IMR-90 (cell line): Measurements from ENCODE around the gene XRCC4. TPM values are rescaled to one million over a fixed set of nuclear protein-coding genes. Genes with fewer than 3 reads are reported as not detected.

Source experiments
- ATAC-seq: fragments of 200-7000 bp; cut with Tn5 transposase; 2 replicates; pipeline ENCODE4 v1.9.1; 2020; ENCODE audit warnings: low read depth, mild to moderate bottlenecking, moderate library complexity
- BruUV-seq: library from RNA; stranded (reverse); fragments of 400-500 nt; replicated peaks from 2 replicates; lab custom pipeline; 2021; lab: Mats Ljungman, UMichigan
- CTCF ChIA-PET: fragments of 300-600 bp; formaldehyde crosslinking; extraction: SDS; loops from one replicate; lab custom pipeline; 2021; ENCODE audit warnings: antibody characterized with exemption; lab: Yijun Ruan, JAX
- POLR2A ChIA-PET: fragments of 300-600 bp; sonication (Branson Sonifier 250); formaldehyde crosslinking; loops from one replicate; lab custom pipeline; 2022; ENCODE audit warnings: antibody characterized with exemption; ENCODE audit not compliant: unreplicated experiment; lab: Charles Lee
- DNase-seq: peaks from one replicate; pipeline ENCODE4 v3.0.0; 2013
- H2AFZ ChIP-seq: replicated peaks from 2 replicates; pipeline ENCODE3; 2013; ENCODE audit warnings: low read length, mild to moderate bottlenecking; ENCODE audit not compliant: poor library complexity
- H2AK5ac ChIP-seq: 2 replicates; pipeline ENCODE4 v1.6.1; 2013; ENCODE audit warnings: low read depth, low read length, inconsistent platforms
- H2AK9ac ChIP-seq: replicated peaks from 2 replicates; pipeline ENCODE3; 2013; ENCODE audit warnings: mild to moderate bottlenecking, low read depth, low read length, moderate library complexity; ENCODE audit not compliant: poor library complexity
- H2BK120ac ChIP-seq: 2 replicates; pipeline ENCODE4 v1.6.1; 2013; ENCODE audit warnings: low read depth, low read length, inconsistent platforms
- H2BK15ac ChIP-seq: 3 replicates; pipeline ENCODE4 v1.6.1; 2013; ENCODE audit warnings: low read depth, low read length, inconsistent platforms
- H2BK20ac ChIP-seq: 2 replicates; pipeline ENCODE4 v1.6.1; 2013; ENCODE audit warnings: low read depth, mild to moderate bottlenecking, inconsistent platforms, low read length, moderate library complexity
- H2BK5ac ChIP-seq: 2 replicates; pipeline ENCODE4 v1.6.1; 2013; ENCODE audit warnings: mild to moderate bottlenecking, low read depth, low read length, inconsistent platforms; ENCODE audit not compliant: poor library complexity, severe bottlenecking
- H3K14ac ChIP-seq: replicated peaks from 2 replicates; pipeline ENCODE4 v1.6.1; 2013; ENCODE audit warnings: low read depth, low read length, inconsistent platforms
- H3K18ac ChIP-seq: 2 replicates; pipeline ENCODE4 v1.6.1; 2013; ENCODE audit warnings: low read depth, low read length, control low read depth
- H3K23ac ChIP-seq: 2 replicates; pipeline ENCODE4 v1.6.1; 2013; ENCODE audit warnings: low read depth, low read length, inconsistent platforms
- H3K27ac ChIP-seq: 2 replicates; pipeline ENCODE4 v1.5.1; 2013; ENCODE audit warnings: mild to moderate bottlenecking, control low read depth, low read length; ENCODE audit not compliant: insufficient read depth
- H3K27me3 ChIP-seq: 2 replicates; pipeline ENCODE4 v1.6.1; 2013; ENCODE audit warnings: low read length; ENCODE audit not compliant: control insufficient read depth, insufficient read depth
- H3K36me3 ChIP-seq: 2 replicates; pipeline ENCODE4 v1.6.1; 2013; ENCODE audit warnings: low read length, mixed read lengths; ENCODE audit not compliant: control insufficient read depth, insufficient read depth
- H3K4ac ChIP-seq: 2 replicates; pipeline ENCODE4 v1.6.1; 2013; ENCODE audit warnings: low read depth, low read length, inconsistent platforms
- H3K4me1 ChIP-seq: 2 replicates; pipeline ENCODE4 v1.6.1; 2013; ENCODE audit warnings: low read length, mixed read lengths; ENCODE audit not compliant: control insufficient read depth, insufficient read depth
- H3K4me2 ChIP-seq: 2 replicates; pipeline ENCODE4 v1.6.1; 2013; ENCODE audit warnings: low read depth, mild to moderate bottlenecking, control low read depth, low read length, moderate library complexity
- H3K4me3 ChIP-seq: 2 replicates; pipeline ENCODE4 v1.5.1; 2013; ENCODE audit warnings: low read depth, mild to moderate bottlenecking, control low read depth, low read length, moderate library complexity; ENCODE audit not compliant: insufficient read depth
- H3K56ac ChIP-seq: 2 replicates; pipeline ENCODE4 v1.6.1; 2013; ENCODE audit warnings: low read length, inconsistent platforms; ENCODE audit not compliant: insufficient read depth; ENCODE audit errors: extremely low read depth
- H3K79me1 ChIP-seq, 2 experiments: 2 replicates each; pipeline ENCODE4 v1.6.1; 2013; ENCODE audit warnings: low read length in 2 of 2, inconsistent platforms in 1 of 2, low read depth in 1 of 2
- H3K9ac ChIP-seq: 2 replicates; pipeline ENCODE4 v1.6.1; 2013; ENCODE audit warnings: low read depth, low read length, control low read depth
- H3K9me1 ChIP-seq: 2 replicates; pipeline ENCODE4 v1.6.1; 2013; ENCODE audit warnings: low read length, inconsistent platforms; ENCODE audit not compliant: insufficient read depth
- H3K9me3 ChIP-seq: 2 replicates; pipeline ENCODE4 v1.6.1; 2013; ENCODE audit warnings: low read length; ENCODE audit not compliant: control insufficient read depth, insufficient read depth
- H4K20me1 ChIP-seq: 2 replicates; pipeline ENCODE4 v1.6.1; 2013; ENCODE audit warnings: low read length, inconsistent platforms; ENCODE audit not compliant: insufficient read depth
- H4K5ac ChIP-seq: 2 replicates; pipeline ENCODE4 v1.6.1; 2013; ENCODE audit warnings: mild to moderate bottlenecking, low read depth, low read length, control low read depth
- H4K8ac ChIP-seq, 2 experiments: 2 replicates each; pipeline ENCODE4 v1.6.1; 2013; ENCODE audit warnings: low read depth in 2 of 2, low read length in 2 of 2, control low read depth in 1 of 2, inconsistent platforms in 1 of 2
- H4K91ac ChIP-seq: 2 replicates; pipeline ENCODE4 v1.6.1; 2013; ENCODE audit warnings: low read depth, low read length, inconsistent platforms; ENCODE audit not compliant: insufficient read depth
- MAFK ChIP-seq: IDR thresholded peaks from 2 replicates; pipeline ENCODE4 v1.6.1; 2012; ENCODE audit warnings: low read depth, low read length, improper control_type of control experiment
- RAD21 ChIP-seq: IDR thresholded peaks from 2 replicates; pipeline ENCODE4 v1.6.1; 2012; ENCODE audit warnings: low read length, improper control_type of control experiment
- RFX5 ChIP-seq: IDR thresholded peaks from 2 replicates; pipeline ENCODE4 v1.8.0; 2012; ENCODE audit warnings: low read depth, mild to moderate bottlenecking, low read length, moderate library complexity
- SMC3 ChIP-seq: fragments of 150-350 bp; IDR thresholded peaks from 2 replicates; pipeline ENCODE4 v1.6.1; 2016; ENCODE audit warnings: low read depth, mild to moderate bottlenecking, antibody characterized with exemption, low read length, moderate library complexity
- dilution Hi-C: fragments of 300-500 bp; cut with HindIII; formaldehyde crosslinking; loops from one replicate; pipeline ENCODE4 v1.14.3; 2018; ENCODE audit warnings: low sequenced_read_pairs; ENCODE audit not compliant: unreplicated experiment
- in situ Hi-C: fragments of 300-500 bp; cut with MboI; formaldehyde crosslinking; loops from 3 replicates; pipeline ENCODE4 v1.14.3; 2019; ENCODE audit warnings: low sequenced_read_pairs, inconsistent platforms, mixed read lengths
- intact Hi-C: fragments of 100-400 bp; cut with micrococcal nuclease; formaldehyde crosslinking; loops from 2 replicates; pipeline ENCODE4 v1.10.0; 2022
- polyA plus RNA-seq, 3 experiments: library from polyadenylated mRNA; depleted of rRNA; stranded (reverse); fragments of >200 nt; gene quantifications; 2 replicates each; pipeline ENCODE4 v1.2.3, GENCODE V29; 2012; ENCODE audit warnings: low replicate concordance in 1 of 3
- total RNA-seq: library from RNA; depleted of rRNA; stranded (reverse); fragments of >200 nt; gene quantifications from 2 replicates; pipeline ENCODE4 v1.2.3, GENCODE V29; 2012
- TF ChIP-seq, protein P1 (sequence below): fragments of 150-350 bp; IDR thresholded peaks from 2 replicates; pipeline ENCODE4 v1.6.1; 2017; ENCODE audit warnings: mild to moderate bottlenecking, antibody characterized with exemption, low read length, low read depth

Gene XRCC4
- total and polyA plus RNA-seq, 2 of the 4 experiments (the other 2 are of a cell fraction) = 3.5 to 4.7 TPM

- ChIA-PET CTCF (interaction anchor here (1.2 kb wide), 1 partner anchor 13 kb away, joined by 4 read pairs; no protein-coding TSS in a partner anchor), POLR2A (no interaction called here)
- peak; percentile 40; the same call in 1 of the 2 replicates for ATAC-seq
- H3K23ac ChIP-seq = no peak overlapping the region
- H2BK5ac ChIP-seq = no peak overlapping the region
- no peak overlapping the region for H2BK120ac ChIP-seq
- in situ Hi-C loops = no loop called here
- no peaks in the 10 kb centered on the region for H3K79me1 ChIP-seq
- intact Hi-C loops = no loop called here
- no peaks in the 10 kb centered on the region for H3K9me1 ChIP-seq
- H4K5ac ChIP-seq = no peak overlapping the region
- no peak overlapping the region for H2AFZ ChIP-seq
- no peak overlapping the region for H3K27ac ChIP-seq
- H2AK9ac ChIP-seq = no peak overlapping the region
- H3K4me3 ChIP-seq = no peak overlapping the region
- no peak overlapping the region for H2AK5ac ChIP-seq
- H4K8ac ChIP-seq = no peak overlapping the region
- no TSS peak for BruUV-seq
- H3K9ac ChIP-seq = no peak overlapping the region
- no peak overlapping the region for H2BK20ac ChIP-seq
- no peaks in the 10 kb centered on the region for H4K20me1 ChIP-seq
- no peak overlapping the region for H3K4me2 ChIP-seq
- H3K56ac ChIP-seq = no peak overlapping the region
- no peaks in the 10 kb centered on the region for H3K9me3 ChIP-seq
- no peak for TF ChIP-seq MAFK
- TF ChIP-seq SMC3 = no peak
- TF ChIP-seq RFX5 = no peak
- TF ChIP-seq RAD21 = no peak
- TF ChIP-seq, protein P1, sequence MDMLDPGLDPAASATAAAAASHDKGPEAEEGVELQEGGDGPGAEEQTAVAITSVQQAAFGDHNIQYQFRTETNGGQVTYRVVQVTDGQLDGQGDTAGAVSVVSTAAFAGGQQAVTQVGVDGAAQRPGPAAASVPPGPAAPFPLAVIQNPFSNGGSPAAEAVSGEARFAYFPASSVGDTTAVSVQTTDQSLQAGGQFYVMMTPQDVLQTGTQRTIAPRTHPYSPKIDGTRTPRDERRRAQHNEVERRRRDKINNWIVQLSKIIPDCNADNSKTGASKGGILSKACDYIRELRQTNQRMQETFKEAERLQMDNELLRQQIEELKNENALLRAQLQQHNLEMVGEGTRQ = no peak
- no peak overlapping the region for H3K14ac ChIP-seq
- peak; percentile 35 for DNase-seq
- H3K36me3 ChIP-seq = no peaks in the 10 kb centered on the region
- H3K4ac ChIP-seq = no peak overlapping the region
- H4K91ac ChIP-seq = no peak overlapping the region
- no peaks in the 10 kb centered on the region; the same call in 1 of the 2 replicates for H3K4me1 ChIP-seq
- no peak overlapping the region for H2BK15ac ChIP-seq
- dilution Hi-C loops = no loop called here
- H3K18ac ChIP-seq = no peak overlapping the region
- no peaks in the 10 kb centered on the region for H3K27me3 ChIP-seq
These were observed 204.3 kb downstream of the XRCC4 start for GRCh38 chr5:83281658-83282057.
